GM13976 (cell line): ENCODE data around the gene TMEM126A.
"Not testable (repeated sequence)": the region's sequence is repeated elsewhere in the genome, so short reads cannot be mapped to it uniquely, and the experiment has no call there.

Source experiments
- DNase-seq: peaks from one replicate; pipeline ENCODE4 v3.0.0; 2012; ENCODE audit warnings: low spot score
- in situ Hi-C: fragments of 300-500 bp; cut with MboI; formaldehyde crosslinking; loops from one replicate; pipeline ENCODE4 v1.12.0; 2022; ENCODE audit warnings: low sequenced_read_pairs, mixed read lengths, inconsistent platforms; ENCODE audit not compliant: unreplicated experiment
- TF ChIP-seq, protein P1 (sequence below): IDR thresholded peaks from 2 replicates; pipeline ENCODE4 v1.5.1; 2012; ENCODE audit warnings: borderline replicate concordance, mild to moderate bottlenecking; ENCODE audit not compliant: insufficient read depth; ENCODE audit errors: extremely low read depth, missing control alignments, control extremely low read depth

TMEM126A gene

GRCh38 chr11:85643191-85643614 is 4.6 kb upstream of the TMEM126A start:
- no peak for DNase-seq
- in situ Hi-C loops, result no loop called here
- TF ChIP-seq, protein P1, sequence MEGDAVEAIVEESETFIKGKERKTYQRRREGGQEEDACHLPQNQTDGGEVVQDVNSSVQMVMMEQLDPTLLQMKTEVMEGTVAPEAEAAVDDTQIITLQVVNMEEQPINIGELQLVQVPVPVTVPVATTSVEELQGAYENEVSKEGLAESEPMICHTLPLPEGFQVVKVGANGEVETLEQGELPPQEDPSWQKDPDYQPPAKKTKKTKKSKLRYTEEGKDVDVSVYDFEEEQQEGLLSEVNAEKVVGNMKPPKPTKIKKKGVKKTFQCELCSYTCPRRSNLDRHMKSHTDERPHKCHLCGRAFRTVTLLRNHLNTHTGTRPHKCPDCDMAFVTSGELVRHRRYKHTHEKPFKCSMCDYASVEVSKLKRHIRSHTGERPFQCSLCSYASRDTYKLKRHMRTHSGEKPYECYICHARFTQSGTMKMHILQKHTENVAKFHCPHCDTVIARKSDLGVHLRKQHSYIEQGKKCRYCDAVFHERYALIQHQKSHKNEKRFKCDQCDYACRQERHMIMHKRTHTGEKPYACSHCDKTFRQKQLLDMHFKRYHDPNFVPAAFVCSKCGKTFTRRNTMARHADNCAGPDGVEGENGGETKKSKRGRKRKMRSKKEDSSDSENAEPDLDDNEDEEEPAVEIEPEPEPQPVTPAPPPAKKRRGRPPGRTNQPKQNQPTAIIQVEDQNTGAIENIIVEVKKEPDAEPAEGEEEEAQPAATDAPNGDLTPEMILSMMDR, result no peak

DNA sequence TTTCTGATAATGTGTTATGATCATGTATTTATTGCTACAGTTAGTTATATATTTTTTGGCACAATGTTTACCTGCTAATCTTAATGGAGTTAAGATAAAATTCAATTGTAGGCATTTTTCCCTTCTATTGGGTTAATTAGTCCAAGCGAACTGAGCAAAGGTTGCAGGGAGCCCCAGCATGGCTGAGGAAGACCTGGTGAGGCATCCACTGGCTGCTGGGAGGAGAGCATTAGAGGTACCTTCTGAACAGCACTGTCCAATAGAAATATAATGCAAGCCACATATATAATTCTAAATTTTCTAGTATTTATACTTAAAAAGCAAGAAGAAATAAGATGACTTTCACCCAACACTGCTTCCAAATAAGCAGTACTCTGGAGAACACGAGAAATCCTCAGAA is 689 bp upstream of the TMEM126A start:
- in situ Hi-C loops, result no loop called here
- TF ChIP-seq, protein P1, result no peak
- no peak for DNase-seq

GRCh38 chr11:85651118-85651517 is 3.4 kb downstream of the TMEM126A start:
- no peak for DNase-seq

GRCh38 chr11:85652786-85653447 is 5.2 kb downstream of the TMEM126A start:
- DNase-seq, result no peak
- TF ChIP-seq, protein P1, result no peak
- in situ Hi-C loops, result no loop called here

More at GRCh38 chr11:85651118-85651517, 3.4 kb downstream of the TMEM126A start:
- TF ChIP-seq, protein P1, result no peak
- in situ Hi-C loops, result no loop called here

GRCh38 chr11:85654343-85654742 is 6.6 kb downstream of the TMEM126A start:
- in situ Hi-C loops, DNase-seq: not testable (repeated sequence)

DNA sequence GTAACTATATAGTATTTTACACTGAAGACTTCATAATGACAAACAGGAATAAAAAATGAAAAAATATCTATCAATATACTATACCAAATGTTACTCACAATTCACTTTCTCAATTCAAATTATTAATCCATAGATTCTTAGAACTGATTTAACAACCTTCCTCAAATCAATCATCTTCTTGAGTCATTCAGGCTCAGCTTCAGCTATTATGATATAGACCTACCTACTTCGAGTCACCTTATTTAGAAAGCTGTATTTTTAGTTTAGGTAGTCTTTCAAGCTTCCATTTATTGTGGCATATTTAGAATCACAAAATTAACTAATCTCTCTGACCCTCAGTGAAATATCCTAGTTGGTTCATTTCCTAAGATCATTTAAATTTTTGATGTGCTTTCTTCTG is 9.0 kb downstream of the TMEM126A start:
- in situ Hi-C loops, result no loop called here
- TF ChIP-seq, protein P1, result no peak
- DNase-seq, result no peak

DNA sequence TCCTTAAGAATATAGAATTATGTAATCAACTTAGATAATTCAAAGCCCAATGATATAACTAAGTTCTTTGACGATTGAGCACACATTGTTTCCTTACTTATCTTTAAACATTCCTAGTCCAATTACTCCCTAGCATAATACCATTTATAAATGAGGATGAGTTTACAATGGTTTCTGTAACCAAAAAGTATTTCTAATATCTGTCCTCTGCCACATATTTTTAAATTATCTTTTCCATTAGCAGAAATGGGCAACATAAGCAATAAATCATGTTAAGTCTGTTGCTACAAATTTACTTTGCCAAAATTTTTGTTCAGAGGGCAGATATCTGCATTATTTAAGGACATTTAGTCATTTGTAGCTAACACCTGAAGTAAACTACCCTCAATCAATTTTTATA is 10.4 kb downstream of the TMEM126A start:
- TF ChIP-seq, protein P1, result no peak
- in situ Hi-C loops, result no loop called here

More for the DNA sequence above, 10.4 kb downstream of the TMEM126A start:
- no peak for DNase-seq
